ENCODE data around the gene SVOPL. TPM values are rescaled to one million over a fixed set of nuclear protein-coding genes. Genes with fewer than 3 reads are reported as not detected.

SVOPL gene
- total RNA-seq, 1 experiment from 2014 or later: not detected

- ATAC-seq: no peak
- intact Hi-C loops (cut with micrococcal nuclease): no loop called here
- Histone ChIP-seq H3K4me3 (replicated peaks in 1 of 2; ENCODE audit: low read depth in 1 of 2, low read length in 2 of 2) (no peak overlapping the region), H3K36me3 (ENCODE audit: control insufficient read depth in 1 of 2, insufficient read depth in 2 of 2, low read length in 2 of 2) (no peaks in the 10 kb centered on the region), H3K4me2 (ENCODE audit: low read length) (no peak overlapping the region), H4K20me1 (ENCODE audit: insufficient read depth) (no peaks in the 10 kb centered on the region), H2AFZ (ENCODE audit: low read depth, low read length, poor library complexity, severe bottlenecking) (no peak overlapping the region), H3K9ac (ENCODE audit: low read length) (no peak overlapping the region), H3K79me2 (ENCODE audit: insufficient read depth, low read length) (no peaks in the 10 kb centered on the region), H3K27ac (ENCODE audit: low read depth, low read length) (no peak overlapping the region), H3K9me2 (ENCODE audit: insufficient read depth) (no peaks in the 10 kb centered on the region), H3K9me3 (ENCODE audit: control insufficient read depth in 1 of 2, insufficient read depth in 1 of 2, low read depth in 1 of 2, low read length in 2 of 2) (no peaks in the 10 kb centered on the region), H3K27me3 (ENCODE audit: insufficient read depth, low read length) (no peaks in the 10 kb centered on the region), H3K4me1 (ENCODE audit: control insufficient read depth in 1 of 2, insufficient read depth in 2 of 2, low read length in 2 of 2) (no peaks in the 10 kb centered on the region)
- ChIA-PET CTCF (no interaction called here), POLR2A (no interaction called here), RAD21 (ENCODE audit: low non-redundant PET in 1 of 2, low total read pairs in 2 of 2, uncharacterized antibody in 2 of 2, unreplicated experiment in 2 of 2) (no interaction called here)
- no peak for DNase-seq (ENCODE audit: low read depth, low spot score)
- no peak for TF ChIP-seq ZNF274 (IDR thresholded peaks at IDR 0.05; ENCODE audit: low read depth, low read length)
- no TSS peak for BruUV-seq (replicated peaks)
Measured at GRCh38 chr7:138710536-138711385, 9.6 kb upstream of the SVOPL start.

GRCh38 chr7:138705167-138705566, 4.0 kb upstream of the SVOPL start:
- ChIA-PET RAD21 (ENCODE audit: low non-redundant PET in 1 of 2, low total read pairs in 2 of 2, uncharacterized antibody in 2 of 2, unreplicated experiment in 2 of 2) (no interaction called here), POLR2A (no interaction called here), CTCF (no interaction called here)
- Histone ChIP-seq H3K9me2 (ENCODE audit: insufficient read depth) (no peaks in the 10 kb centered on the region), H3K36me3 (ENCODE audit: control insufficient read depth in 1 of 2, insufficient read depth in 2 of 2, low read length in 2 of 2) (no peaks in the 10 kb centered on the region), H3K27me3 (ENCODE audit: insufficient read depth, low read length) (no peaks in the 10 kb centered on the region), H4K20me1 (ENCODE audit: insufficient read depth) (no peaks in the 10 kb centered on the region), H3K9ac (ENCODE audit: low read length) (no peak overlapping the region), H3K27ac (ENCODE audit: low read depth, low read length) (no peak overlapping the region), H3K4me1 (ENCODE audit: control insufficient read depth in 1 of 2, insufficient read depth in 2 of 2, low read length in 2 of 2) (no peaks in the 10 kb centered on the region), H3K9me3 (ENCODE audit: control insufficient read depth in 1 of 2, insufficient read depth in 1 of 2, low read depth in 1 of 2, low read length in 2 of 2) (no peaks in the 10 kb centered on the region), H3K4me2 (ENCODE audit: low read length) (no peak overlapping the region), H2AFZ (ENCODE audit: low read depth, low read length, poor library complexity, severe bottlenecking) (no peak overlapping the region), H3K79me2 (ENCODE audit: insufficient read depth, low read length) (no peaks in the 10 kb centered on the region), H3K4me3 (replicated peaks in 1 of 2; ENCODE audit: low read depth in 1 of 2, low read length in 2 of 2) (no peak overlapping the region)
- DNase-seq (ENCODE audit: low read depth, low spot score): no peak
- ATAC-seq: no peak
- intact Hi-C loops (cut with micrococcal nuclease): no loop called here
- no TSS peak for BruUV-seq (replicated peaks)
- TF ChIP-seq RAD21 (IDR thresholded peaks at IDR 0.05; ENCODE audit: low read depth): no peak
- no peak for TF ChIP-seq FOSL1 (IDR thresholded peaks at IDR 0.05; ENCODE audit: low read depth)
- no peak for TF ChIP-seq ZBTB33 (IDR thresholded peaks at IDR 0.05; ENCODE audit: extremely low read depth, insufficient replicate concordance, low read length)
- TF ChIP-seq TCF7L2 (IDR thresholded peaks at IDR 0.05; ENCODE audit: borderline replicate concordance, extremely low read depth, insufficient read depth, insufficient read length): no peak
- no peak for TF ChIP-seq ZFX (IDR thresholded peaks at IDR 0.05)
- TF ChIP-seq EGR1 (IDR thresholded peaks at IDR 0.05; ENCODE audit: low read depth): no peak
- no peak for TF ChIP-seq CEBPB (IDR thresholded peaks at IDR 0.05; ENCODE audit: low read depth)
- TF ChIP-seq YY1 (IDR thresholded peaks at IDR 0.05; ENCODE audit: extremely low read depth, insufficient replicate concordance, low read depth, low read length): no peak
- TF ChIP-seq SRF (IDR thresholded peaks at IDR 0.05; ENCODE audit: low read depth): no peak
- TF ChIP-seq ELF1 (IDR thresholded peaks at IDR 0.05; ENCODE audit: borderline replicate concordance, low read depth): no peak
- no peak for TF ChIP-seq REST (IDR thresholded peaks at IDR 0.05; ENCODE audit: low read depth)
- TF ChIP-seq CBX3 (IDR thresholded peaks at IDR 0.05; ENCODE audit: low read depth): no peak
- no peak for TF ChIP-seq ATF3 (IDR thresholded peaks at IDR 0.05)
- TF ChIP-seq POLR2A (IDR thresholded peaks at IDR 0.05; ENCODE audit: borderline replicate concordance, extremely low read depth, insufficient read depth, insufficient read length): no peak
- TF ChIP-seq ZNF274 (IDR thresholded peaks at IDR 0.05; ENCODE audit: low read depth, low read length): no peak

All from HCT116 (cell line).